Measurements from ENCODE around the gene GTF2F1. TPM values are rescaled to one million over a fixed set of nuclear protein-coding genes. Genes with fewer than 3 reads are reported as not detected.
"Not testable (repeated sequence)": the region's sequence is repeated elsewhere in the genome, so short reads cannot be mapped to it uniquely, and the experiment has no call there.

Gene GTF2F1
- polyA plus RNA-seq, 1 experiment: 49.4 TPM

DNA sequence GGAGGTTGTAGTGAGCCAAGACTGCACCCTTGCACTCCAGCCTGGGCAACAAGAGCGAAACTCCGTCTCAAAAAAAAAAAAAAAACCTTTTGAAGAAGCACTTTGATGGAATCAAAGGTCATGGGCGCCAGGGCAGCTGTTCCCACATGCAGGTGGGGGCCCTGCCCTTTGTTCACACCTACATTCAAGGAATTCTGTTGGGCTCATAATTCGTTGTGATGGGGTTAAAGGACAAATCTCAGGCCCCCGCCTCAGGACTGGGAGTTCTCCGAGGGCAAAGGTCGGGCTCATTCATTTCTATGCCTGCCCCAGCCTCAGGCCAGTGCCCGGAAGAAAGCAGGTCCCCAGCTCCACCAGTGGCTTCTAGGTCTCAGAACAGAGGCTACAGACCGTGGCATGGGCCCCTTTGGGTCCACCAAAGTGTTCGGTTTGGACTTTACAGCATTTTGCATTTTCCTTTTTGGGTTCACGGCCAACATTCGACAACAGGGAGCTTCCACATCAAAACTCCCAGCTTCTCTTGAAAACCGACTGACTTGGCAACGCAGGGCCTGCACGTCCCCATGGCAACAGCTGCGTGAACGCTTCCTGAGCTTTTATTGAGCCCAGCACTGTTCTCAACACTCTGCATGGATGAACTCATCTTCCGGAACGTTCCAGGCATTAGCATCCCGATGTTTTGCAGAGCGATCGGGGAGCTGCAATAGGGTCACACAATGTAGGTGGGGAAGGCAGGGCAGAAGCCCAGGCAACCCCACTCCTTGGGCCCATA, 10.1 kb upstream of the GTF2F1 start:
- ChIA-PET POLR2A (no interaction called here), CTCF (interaction anchor here (0.6 to 1.8 kb wide), 4 partner anchors 9 to 238 kb away, joined by 3 to 6 read pairs (median 4); no protein-coding TSS in a partner anchor)
- Histone ChIP-seq H3K27me3 (ENCODE audit: control insufficient read depth, insufficient read depth, low read length) (no peaks in the 10 kb centered on the region), H3K4me3 (ENCODE audit: low read depth, low read length) (no peak overlapping the region), H3K36me3 (ENCODE audit: control insufficient read depth, insufficient read depth, low read length) (no peaks in the 10 kb centered on the region)
- no peak for TF ChIP-seq CTCF (IDR thresholded peaks at IDR 0.05; ENCODE audit: insufficient read depth, low read depth, low read length)
- peak; percentile 20 for DNase-seq (ENCODE audit: low read depth)

- H3K27me3 ChIP-seq (ENCODE audit: control insufficient read depth, insufficient read depth, low read length): no peaks in the 10 kb centered on the region
- ChIA-PET POLR2A (no interaction called here), CTCF (interaction anchor here (1.2 to 1.4 kb wide), 2 partner anchors 10 to 18 kb away, joined by 4 to 5 read pairs; no protein-coding TSS in a partner anchor)
- H3K4me3 ChIP-seq (ENCODE audit: low read depth, low read length): no peak overlapping the region
- H3K36me3 ChIP-seq (ENCODE audit: control insufficient read depth, insufficient read depth, low read length): no peaks in the 10 kb centered on the region
- no peak for TF ChIP-seq CTCF (IDR thresholded peaks at IDR 0.05; ENCODE audit: insufficient read depth, low read depth, low read length)
- DNase-seq (ENCODE audit: low read depth): no peak
These were observed 9.1 kb upstream of the GTF2F1 start for GRCh38 chr19:6402058-6402457.

- CTCF ChIA-PET: interaction anchor here (0.6 kb wide), 1 partner anchor 68 kb away, joined by 4 read pairs; no protein-coding TSS in a partner anchor
- DNase-seq (ENCODE audit: low read depth); POLR2A ChIA-PET; H3K4me3 ChIP-seq (ENCODE audit: low read depth, low read length); H3K27me3 ChIP-seq (ENCODE audit: control insufficient read depth, insufficient read depth, low read length); H3K36me3 ChIP-seq (ENCODE audit: control insufficient read depth, insufficient read depth, low read length): not testable (repeated sequence)
These were observed 7.3 kb upstream of the GTF2F1 start for GRCh38 chr19:6400062-6400944.

DNA sequence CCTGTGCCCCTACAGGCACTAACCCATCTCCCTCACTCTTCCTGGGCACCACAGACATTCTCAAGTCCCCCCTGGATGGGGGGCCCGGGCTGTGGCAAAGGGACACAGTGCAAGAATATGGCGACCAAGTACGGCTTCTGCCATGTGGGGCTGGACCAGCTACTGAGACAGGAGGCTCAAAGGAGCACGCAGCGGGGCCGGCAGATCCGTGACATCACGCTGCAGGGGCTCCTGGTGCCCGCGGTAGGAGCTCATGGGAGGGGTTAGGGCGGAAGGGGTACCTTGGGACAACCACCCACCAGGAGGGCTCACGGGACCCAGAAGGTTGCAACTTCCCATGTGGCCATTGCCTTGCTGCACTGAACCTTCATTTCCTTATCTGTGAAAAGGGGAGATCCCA, 3.3 kb upstream of the GTF2F1 start:
- Histone ChIP-seq H3K27me3 (ENCODE audit: control insufficient read depth, insufficient read depth, low read length) (no peaks in the 10 kb centered on the region), H3K4me3 (ENCODE audit: low read depth, low read length) (no peak overlapping the region), H3K36me3 (ENCODE audit: control insufficient read depth, insufficient read depth, low read length) (0 out of 2 replicates have a peak, but pooled peaks cover 1% of the 10 kb centered on the region)
- no peak for DNase-seq (ENCODE audit: low read depth)
- TF ChIP-seq CTCF (IDR thresholded peaks at IDR 0.05; ENCODE audit: insufficient read depth, low read depth, low read length): no peak
- CTCF ChIA-PET: no interaction called here
- POLR2A ChIA-PET: no interaction called here

- 0 out of 2 replicates have a peak, but pooled peaks cover 1% of the 10 kb centered on the region for H3K36me3 ChIP-seq (ENCODE audit: control insufficient read depth, insufficient read depth, low read length)
- POLR2A ChIA-PET: no interaction called here
These were observed 1.9 kb upstream of the GTF2F1 start for GRCh38 chr19:6394831-6395230.

More at GRCh38 chr19:6394831-6395230, 1.9 kb upstream of the GTF2F1 start:
- no peak for TF ChIP-seq CTCF (IDR thresholded peaks at IDR 0.05; ENCODE audit: insufficient read depth, low read depth, low read length)
- Histone ChIP-seq H3K27me3 (ENCODE audit: control insufficient read depth, insufficient read depth, low read length) (no peaks in the 10 kb centered on the region), H3K4me3 (ENCODE audit: low read depth, low read length) (no peak overlapping the region)
- DNase-seq (ENCODE audit: low read depth): no peak
- CTCF ChIA-PET: no interaction called here

Data from BJ (cell line).